ENCODE results near the gene PXYLP1.

DNA sequence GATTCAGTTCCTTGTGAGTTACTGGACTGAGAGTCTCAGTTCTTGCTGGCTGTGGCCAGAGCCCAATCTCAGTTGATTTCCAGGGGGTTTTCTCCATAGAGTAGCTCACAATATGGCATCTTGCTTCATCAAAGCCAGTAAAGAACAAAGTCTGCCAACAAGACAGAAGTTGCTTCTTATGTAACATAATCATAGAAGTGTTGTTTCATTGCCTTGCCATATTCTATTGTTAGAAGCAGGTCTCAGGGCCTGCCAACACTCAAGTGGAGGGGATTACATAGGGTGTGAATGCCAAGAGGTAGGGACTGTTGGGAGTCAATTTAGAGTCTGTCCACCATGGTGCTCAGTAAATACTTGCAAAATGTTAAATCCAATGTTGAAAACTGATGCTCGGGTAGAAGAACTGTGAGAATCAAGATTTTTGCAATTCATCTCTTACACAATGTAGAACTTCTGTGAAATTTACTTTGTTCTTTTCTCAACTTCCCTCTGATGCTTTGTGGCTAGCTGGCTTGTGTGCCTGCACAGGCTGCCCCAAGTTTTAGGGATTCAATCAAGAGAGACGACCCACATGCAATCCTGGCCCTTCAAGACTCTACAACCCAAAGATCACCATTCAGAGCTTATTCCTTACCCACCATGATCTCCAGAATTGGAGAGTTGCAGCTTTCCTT lies 13.3 kb upstream of the PXYLP1 start:
- TF ChIP-seq, protein P1, sequence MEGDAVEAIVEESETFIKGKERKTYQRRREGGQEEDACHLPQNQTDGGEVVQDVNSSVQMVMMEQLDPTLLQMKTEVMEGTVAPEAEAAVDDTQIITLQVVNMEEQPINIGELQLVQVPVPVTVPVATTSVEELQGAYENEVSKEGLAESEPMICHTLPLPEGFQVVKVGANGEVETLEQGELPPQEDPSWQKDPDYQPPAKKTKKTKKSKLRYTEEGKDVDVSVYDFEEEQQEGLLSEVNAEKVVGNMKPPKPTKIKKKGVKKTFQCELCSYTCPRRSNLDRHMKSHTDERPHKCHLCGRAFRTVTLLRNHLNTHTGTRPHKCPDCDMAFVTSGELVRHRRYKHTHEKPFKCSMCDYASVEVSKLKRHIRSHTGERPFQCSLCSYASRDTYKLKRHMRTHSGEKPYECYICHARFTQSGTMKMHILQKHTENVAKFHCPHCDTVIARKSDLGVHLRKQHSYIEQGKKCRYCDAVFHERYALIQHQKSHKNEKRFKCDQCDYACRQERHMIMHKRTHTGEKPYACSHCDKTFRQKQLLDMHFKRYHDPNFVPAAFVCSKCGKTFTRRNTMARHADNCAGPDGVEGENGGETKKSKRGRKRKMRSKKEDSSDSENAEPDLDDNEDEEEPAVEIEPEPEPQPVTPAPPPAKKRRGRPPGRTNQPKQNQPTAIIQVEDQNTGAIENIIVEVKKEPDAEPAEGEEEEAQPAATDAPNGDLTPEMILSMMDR (IDR thresholded peaks at IDR 0.05; ENCODE audit: insufficient read depth, low read depth, low read length): no peak
- no peak for TF ChIP-seq EZH2 (IDR thresholded peaks at IDR 0.05; ENCODE audit: insufficient read depth, low read length)

Data from astrocyte (in vitro differentiated cells and primary cell).